HPDE6-E6E7 (cell line): Measurements from ENCODE around the gene PLCD4.

Experiments used
- DNase-seq: peaks from one replicate; pipeline ENCODE4 v3.0.0; 2011; ENCODE audit warnings: missing footprints; ENCODE audit errors: extremely low spot score

PLCD4 gene

GRCh38 chr2:218607436-218608115, at the start of gene PLCD4:
TSS of gene PLCD4 (plus strand) at chr2:218607899. CDS start at chr2:218615740, 7,841 bp downstream.
- DNase-seq, result peak; percentile 79

GRCh38 chr2:218557941-218558340, 49.8 kb upstream of the PLCD4 start:
- no peak for DNase-seq

- DNase-seq, result no peak
Measured at GRCh38 chr2:218558986-218559385, 48.7 kb upstream of the PLCD4 start.

DNA sequence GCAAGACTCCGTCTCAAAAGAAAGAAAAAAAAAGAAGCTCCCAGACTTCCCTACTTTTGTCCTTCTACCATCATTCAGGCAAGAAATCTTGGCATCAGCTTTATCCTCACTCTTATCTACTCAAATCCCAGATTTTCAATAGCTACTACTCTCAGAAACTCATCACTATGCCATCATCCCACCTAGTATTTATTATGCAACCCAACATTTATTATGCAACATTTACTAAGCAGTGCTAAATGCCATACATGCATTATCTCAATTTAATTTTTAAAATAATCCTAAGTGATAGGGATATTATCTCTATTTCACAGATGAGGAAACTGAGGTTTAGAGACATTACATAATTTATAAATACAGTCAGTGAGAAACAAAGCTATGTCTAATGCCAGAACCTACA, 43.6 kb upstream of the PLCD4 start:
- no peak for DNase-seq

GRCh38 chr2:218566296-218566695, 41.4 kb upstream of the PLCD4 start:
- DNase-seq, result no peak

GRCh38 chr2:218567797-218568189, 39.9 kb upstream of the PLCD4 start:
- DNase-seq, result peak; percentile 66

DNA sequence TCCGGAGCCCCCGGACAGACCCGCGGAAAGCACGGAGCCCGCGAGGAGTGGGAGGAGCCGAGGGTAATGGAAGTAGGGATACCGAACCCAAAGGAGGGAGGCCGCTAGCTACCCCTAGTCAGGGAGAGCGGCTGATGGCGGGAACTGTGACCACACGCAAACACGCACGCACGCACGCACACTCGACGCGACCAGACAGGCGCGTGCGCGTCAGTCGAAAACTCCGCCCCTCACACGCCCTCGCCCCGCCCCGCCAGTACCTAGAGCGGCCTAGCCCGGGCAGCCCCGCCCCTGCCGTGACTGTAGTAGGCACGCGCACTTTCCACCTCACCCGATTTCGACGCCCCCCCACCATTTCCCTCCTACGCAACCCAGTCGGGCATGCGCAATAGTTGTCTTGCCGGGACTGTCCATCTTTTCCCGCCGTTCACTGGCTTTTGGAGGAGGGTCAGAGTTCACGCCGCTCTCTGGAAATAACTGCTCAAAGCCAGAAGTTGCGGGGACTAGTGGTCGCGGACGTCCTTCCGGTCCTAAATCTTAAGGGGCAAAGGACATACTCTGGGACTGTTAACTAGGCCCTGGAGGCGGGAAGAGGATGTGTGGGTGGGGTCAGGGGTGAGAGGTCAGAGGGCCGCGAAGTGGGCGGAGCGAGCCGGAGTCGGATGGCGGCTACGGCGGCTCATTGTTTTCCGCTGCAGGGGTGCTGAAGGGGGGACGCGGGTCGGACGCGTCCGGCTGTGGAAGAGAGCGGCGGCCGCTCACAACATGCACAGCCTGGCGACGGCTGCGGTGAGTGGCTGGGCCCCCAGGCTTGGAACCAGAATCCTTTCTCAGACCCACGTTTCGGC, 39.3 kb upstream of the PLCD4 start, which contains the start of the genes CNOT9 and USP37:
Gene CNOT9, plus strand, starts transcription at position 650 of the 848 bp plus-strand sequence. Its CDS starts 116 bp downstream, at position 766.
Gene USP37, minus strand, starts transcription at position 162 of the 848 bp plus-strand sequence. CDS start 9,698 bp downstream, outside the sequence.
- peak; percentile 93 for DNase-seq

DNA sequence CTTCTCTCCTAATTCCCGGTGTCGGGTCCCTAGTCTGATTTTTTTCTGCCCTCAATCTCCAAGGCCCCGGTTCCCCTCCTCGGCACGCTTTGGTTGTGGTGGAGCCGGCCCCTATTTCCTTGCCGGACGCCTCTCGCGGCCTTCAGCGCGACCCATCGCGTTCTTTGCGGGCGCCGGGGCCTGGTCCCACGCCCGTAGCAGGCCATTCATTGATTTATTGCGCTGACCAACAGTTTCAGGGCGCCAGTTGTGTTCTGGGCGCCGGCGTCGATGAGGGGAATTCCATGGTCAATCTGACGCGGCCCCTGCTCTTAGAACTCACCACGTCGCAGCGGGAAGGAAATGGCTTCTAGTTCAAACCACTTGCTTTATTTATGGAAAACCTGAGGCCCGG, 38.7 kb upstream of the PLCD4 start:
- DNase-seq, result peak; percentile 29

DNA sequence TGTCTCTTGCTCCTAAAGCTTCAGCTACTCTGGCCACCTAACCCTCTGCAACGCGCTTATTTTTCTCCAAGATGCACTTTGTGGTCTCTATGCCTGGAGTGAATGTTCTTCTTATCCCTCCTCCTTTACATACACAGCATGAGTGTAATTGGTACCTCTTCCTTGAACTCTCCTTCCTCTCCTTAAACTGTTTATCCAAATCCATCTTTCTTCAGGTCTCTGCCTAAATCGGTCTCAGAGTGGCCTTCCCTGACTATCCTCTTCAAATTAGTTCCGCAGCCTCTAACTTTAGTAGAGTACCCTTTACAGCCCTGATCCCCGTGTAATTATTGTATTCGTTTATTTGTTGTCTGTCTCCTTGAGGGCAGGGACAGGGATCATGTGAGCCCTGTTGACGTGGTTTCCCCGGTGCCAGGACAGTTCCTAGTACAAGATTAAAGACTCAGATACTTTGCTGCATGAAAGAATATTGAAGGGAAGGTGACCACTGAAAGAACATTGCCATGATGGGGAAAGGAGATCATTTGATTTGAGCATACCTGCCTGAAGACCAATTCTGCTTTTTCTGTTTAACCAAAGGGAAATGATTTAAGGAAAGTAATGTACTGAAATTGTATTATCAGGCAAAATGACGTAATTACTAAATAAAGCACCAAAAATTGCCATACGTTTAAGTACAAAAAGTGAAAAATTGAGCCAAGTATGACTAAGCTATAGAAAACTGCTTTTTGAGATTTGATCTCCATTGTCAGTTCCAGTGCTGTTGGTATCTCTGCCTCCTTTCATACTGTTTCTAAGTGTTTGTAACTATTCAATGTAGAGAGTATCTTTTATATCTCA, 37.8 kb upstream of the PLCD4 start:
- DNase-seq, result no peak

- no peak for DNase-seq
Measured at GRCh38 chr2:218570850-218571249, 36.8 kb upstream of the PLCD4 start.

DNA sequence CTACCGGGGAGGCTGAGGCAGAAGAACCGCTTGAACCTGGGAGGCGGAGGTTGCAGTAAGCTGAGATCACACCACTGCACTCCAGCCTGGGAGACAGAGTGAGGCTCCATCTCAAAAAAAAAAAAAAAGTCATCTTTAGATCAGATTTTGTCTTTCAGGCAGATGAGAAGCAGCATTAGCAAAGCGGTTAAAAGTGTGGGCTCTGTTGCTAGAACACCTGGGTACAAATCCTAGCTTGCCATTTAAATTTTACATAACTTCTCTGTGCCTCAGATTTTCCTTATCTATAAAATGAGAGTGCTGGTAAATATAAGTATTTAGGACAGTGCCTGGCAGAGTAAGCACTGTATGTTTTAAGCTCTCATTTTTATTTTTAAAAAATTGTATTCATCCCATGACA, 30.8 kb upstream of the PLCD4 start:
- DNase-seq, result no peak

DNA sequence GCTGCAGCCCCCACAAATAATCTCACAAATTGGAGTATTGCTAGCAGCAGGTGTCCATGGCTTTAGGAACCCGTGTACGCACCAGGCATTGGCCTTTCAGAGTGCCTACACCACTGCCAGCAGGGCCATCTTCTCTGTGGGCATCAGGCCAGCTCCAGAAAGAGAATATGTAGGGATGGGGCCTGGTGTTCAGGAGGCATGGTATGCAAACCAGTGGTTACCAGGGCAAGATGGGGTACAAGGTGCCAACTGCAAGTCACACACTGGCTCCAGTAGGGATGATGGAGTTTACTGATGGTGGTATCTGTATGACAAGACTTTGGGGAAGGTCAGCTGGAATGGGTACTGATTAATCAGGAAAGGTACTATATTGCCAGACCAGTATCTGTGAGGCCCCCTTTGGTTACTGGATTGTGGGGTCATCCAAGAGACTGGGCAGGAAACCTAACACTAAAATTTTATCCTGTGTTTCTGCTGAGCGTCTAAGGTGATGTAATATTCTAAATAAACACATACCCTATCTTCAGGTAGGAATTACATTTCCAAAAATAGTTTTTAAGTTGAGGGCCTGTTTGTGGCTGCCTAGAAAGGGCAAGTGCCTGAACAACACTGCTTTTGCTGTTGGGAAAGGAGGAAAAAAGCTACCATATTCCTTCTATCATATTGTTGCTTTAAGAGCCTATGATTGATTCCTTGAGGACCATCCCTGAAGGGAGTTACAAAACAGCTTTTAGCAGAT, 30.0 kb upstream of the PLCD4 start:
- DNase-seq, result no peak

DNA sequence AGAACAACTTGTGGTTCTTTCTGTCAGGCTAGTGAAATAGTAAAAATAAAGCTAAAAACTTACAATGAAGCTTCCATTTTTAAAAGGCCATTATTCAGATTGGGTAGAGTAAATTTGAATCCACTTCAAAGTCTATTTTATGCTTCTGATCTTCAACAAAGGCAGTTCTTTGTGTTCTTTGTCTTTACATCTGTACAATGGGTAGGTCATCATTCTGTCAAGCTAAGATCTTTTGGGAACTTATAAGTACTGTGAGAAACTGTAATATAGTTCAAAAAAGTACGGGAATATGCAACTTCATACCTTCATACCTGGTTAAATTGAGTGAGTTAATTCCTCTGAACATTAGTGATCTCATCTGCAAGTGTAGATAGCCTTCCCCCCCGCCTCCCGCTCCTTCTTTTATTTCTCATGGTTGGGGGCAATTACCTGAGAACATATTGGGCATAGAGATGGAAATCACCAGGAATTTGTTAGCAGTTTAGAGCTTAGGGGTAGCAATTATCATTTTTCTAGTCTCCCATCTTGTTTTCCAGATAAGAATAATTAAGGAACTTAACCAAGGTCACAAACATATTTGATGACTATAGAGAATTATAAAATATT, 29.3 kb upstream of the PLCD4 start:
- no peak for DNase-seq

DNA sequence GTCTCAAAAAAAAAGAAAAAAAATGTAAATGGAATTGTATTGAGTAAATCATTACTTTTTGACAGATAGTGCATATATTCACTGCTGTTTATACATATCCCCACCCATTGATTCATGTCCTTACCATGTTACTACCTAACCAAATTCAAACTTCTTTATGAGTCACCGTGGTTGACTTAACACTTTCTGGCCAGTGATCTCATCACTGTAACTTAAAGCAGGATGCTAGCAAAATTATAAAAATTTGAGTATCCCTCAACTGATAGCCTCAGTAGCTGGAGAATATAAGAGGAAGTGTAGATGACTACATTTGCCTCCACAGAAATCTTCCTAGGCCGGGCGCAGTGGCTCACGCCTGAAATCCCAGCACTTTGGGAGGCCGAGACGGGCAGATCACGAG, 25.6 kb upstream of the PLCD4 start:
- DNase-seq, result peak; percentile 49

DNA sequence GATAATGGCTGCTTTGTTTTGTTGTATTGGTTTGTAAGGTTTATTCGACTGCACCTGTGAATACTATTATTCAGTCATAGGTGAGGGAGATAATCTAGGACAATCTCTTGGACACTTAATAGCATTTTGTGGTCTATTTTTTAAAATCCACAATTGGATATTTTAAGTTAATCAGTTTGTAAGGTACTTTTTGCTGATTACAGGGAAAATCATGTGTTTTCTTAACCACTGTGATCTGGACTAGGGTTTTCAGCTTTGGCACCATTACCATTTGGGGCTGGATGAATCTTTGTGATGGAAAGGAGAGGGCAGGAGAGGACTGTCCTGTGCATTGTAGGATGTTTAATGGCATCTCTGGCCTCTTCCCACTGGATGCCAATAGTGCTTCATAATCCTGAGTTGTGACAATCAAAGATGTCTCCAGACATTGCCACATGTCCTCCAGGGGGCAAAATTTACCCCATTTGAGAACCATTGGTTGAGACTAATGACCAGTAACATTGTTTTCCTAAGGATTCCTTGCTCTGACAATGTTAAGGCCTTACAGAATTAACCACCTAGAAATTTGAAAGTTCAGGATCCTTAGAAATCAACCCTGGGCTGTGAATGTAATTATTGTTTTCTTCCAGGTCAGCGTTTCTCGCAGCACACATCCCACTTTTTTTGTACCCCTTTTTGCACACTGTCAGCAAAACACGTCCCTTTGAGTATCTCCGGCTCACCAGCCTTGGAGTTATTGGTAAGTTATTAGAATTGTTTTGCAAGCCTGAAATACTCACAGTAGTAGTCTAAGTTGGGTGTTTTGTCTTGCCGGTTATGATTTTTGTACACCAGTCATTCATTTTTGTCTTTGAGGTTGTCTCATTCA, 23.5 kb upstream of the PLCD4 start:
- no peak for DNase-seq

- DNase-seq, result no peak
Measured at GRCh38 chr2:218585541-218585940, 22.2 kb upstream of the PLCD4 start.

GRCh38 chr2:218605432-218605831, 2.3 kb upstream of the PLCD4 start:
- DNase-seq, result no peak

- no peak for DNase-seq
Measured at GRCh38 chr2:218615868-218616315, 8.2 kb downstream of the PLCD4 start.

GRCh38 chr2:218618102-218618860, 10.6 kb downstream of the PLCD4 start:
- no peak for DNase-seq
